A549 (cell line): ENCODE data around the gene DCAF8. TPM values are rescaled to one million over a fixed set of nuclear protein-coding genes. Genes with fewer than 3 reads are reported as not detected.

Experiments used
- ATAC-seq, 2 experiments: fragments of 200-7000 bp in 1 of 2; fragments of >200 bp in 1 of 2; cut with Nextera tagmentation in 1 of 2; cut with Tn5 transposase in 1 of 2; 3 replicates each; pipeline versions ENCODE4 v1.8.0 to v1.9.1; 2018 to 2020; ENCODE audit warnings: mild to moderate bottlenecking in 1 of 2, moderate library complexity in 1 of 2
- CTCF ChIA-PET: fragments of 300-600 bp; sonication (Branson Sonifier 250); formaldehyde crosslinking; extraction: SDS; loops from one replicate; lab custom pipeline; 2021; ENCODE audit warnings: antibody characterized with exemption, inconsistent platforms; lab: Yijun Ruan, JAX
- POLR2A ChIA-PET: fragments of 350-600 bp; formaldehyde crosslinking; extraction: SDS; loops from one replicate; lab custom pipeline; 2021; ENCODE audit warnings: antibody characterized with exemption, inconsistent platforms; lab: Yijun Ruan, JAX
- DNase-seq, 2 experiments: peaks; one replicate each; pipeline versions ENCODE4 v3.0.0 to v3.0.0-alpha.2; 2011 to 2016; ENCODE audit warnings: low read depth in 1 of 2, low spot score in 1 of 2
- FAIRE-seq: peaks from 2 replicates; lab custom pipeline; 2011; peaks lifted over from hg19 to GRCh38; lab: Jason Lieb, UNC
- H3K27ac ChIP-seq, 2 experiments: fragments of >200 bp; sonication (Bioruptor Twin); formaldehyde crosslinking; 3 replicates each; pipeline ENCODE4 v1.5.1; 2016 to 2017
- H3K4me1 ChIP-seq: fragments of >200 bp; sonication (Bioruptor Twin); formaldehyde crosslinking; 3 replicates; pipeline ENCODE4 v1.6.1; 2016
- H3K4me2 ChIP-seq: fragments of >200 bp; sonication (Bioruptor Twin); formaldehyde crosslinking; 3 replicates; pipeline ENCODE4 v1.6.1; 2016
- H3K4me3 ChIP-seq: fragments of >200 bp; sonication (Bioruptor Twin); formaldehyde crosslinking; 3 replicates; pipeline ENCODE4 v1.5.1; 2016
- H3K9me3 ChIP-seq: fragments of >200 bp; sonication (Bioruptor Twin); formaldehyde crosslinking; 3 replicates; pipeline ENCODE4 v1.6.1; 2016
- BHLHE40 ChIP-seq: IDR thresholded peaks from 2 replicates; pipeline ENCODE4 v1.6.1; 2012; ENCODE audit warnings: low read depth, low read length, inconsistent platforms
- CBX2 ChIP-seq: fragments of 200-600 bp; sonication (generic); IDR thresholded peaks from 2 replicates; pipeline ENCODE4 v1.6.1; 2016; ENCODE audit warnings: low read depth, mild to moderate bottlenecking, borderline replicate concordance
- CBX8 ChIP-seq: fragments of 200-600 bp; sonication (generic); IDR thresholded peaks from 2 replicates; pipeline ENCODE4 v1.6.1; 2016
- CHD2 ChIP-seq: fragments of 150-350 bp; IDR thresholded peaks from 2 replicates; pipeline ENCODE4 v1.6.1; 2014; ENCODE audit warnings: low read length; ENCODE audit not compliant: partially characterized antibody
- CHD4 ChIP-seq: fragments of 200-600 bp; sonication (generic); IDR thresholded peaks from 2 replicates; pipeline ENCODE4 v1.6.1; 2016; ENCODE audit warnings: antibody characterized with exemption, mild to moderate bottlenecking, borderline replicate concordance
- EHF ChIP-seq: fragments of 250-450 bp; sonication (Bioruptor Pico); IDR thresholded peaks from 2 replicates; pipeline ENCODE4 v1.5.0; 2020; ENCODE audit warnings: mild to moderate bottlenecking
- EHMT2 ChIP-seq: fragments of 200-600 bp; sonication (generic); IDR thresholded peaks from 2 replicates; pipeline ENCODE4 v1.6.1; 2016; ENCODE audit warnings: antibody characterized with exemption, low read depth, mild to moderate bottlenecking, moderate library complexity
- EP300 ChIP-seq, 2 experiments: fragments of >200 bp; sonication (Bioruptor Twin); formaldehyde crosslinking; IDR thresholded peaks; 2 replicates in 1 of 2; 3 replicates in 1 of 2; pipeline ENCODE4 v1.6.1; 2016 to 2017
- FOSB ChIP-seq: fragments of 250-450 bp; sonication (Bioruptor Pico); IDR thresholded peaks from 2 replicates; pipeline ENCODE4 v1.5.0; 2020; ENCODE audit warnings: mild to moderate bottlenecking, moderate library complexity
- FOSL2 ChIP-seq, 2 experiments: fragments of 450-650 bp in 1 of 2; fragments of >200 bp in 1 of 2; sonication (Bioruptor Twin) in 1 of 2; formaldehyde crosslinking; IDR thresholded peaks; 2 replicates each; pipeline versions ENCODE4 v1.5.0 to v1.6.1; 2016 to 2020; ENCODE audit warnings: mild to moderate bottlenecking in 1 of 2, moderate library complexity in 1 of 2
- HOXA7 ChIP-seq: fragments of 250-450 bp; sonication (Bioruptor Pico); IDR thresholded peaks from 2 replicates; pipeline ENCODE4 v1.5.0; 2020; ENCODE audit warnings: mild to moderate bottlenecking, moderate library complexity
- MAFK ChIP-seq: fragments of 450-650 bp; IDR thresholded peaks from 2 replicates; pipeline ENCODE4 v1.6.1; 2014; ENCODE audit not compliant: partially characterized antibody
- MYC ChIP-seq: IDR thresholded peaks from 2 replicates; pipeline ENCODE4 v1.6.1; 2012; ENCODE audit warnings: mild to moderate bottlenecking, inconsistent platforms, low read length, improper control_type of control experiment, borderline replicate concordance
- NR3C1 ChIP-seq: fragments of >200 bp; sonication (Bioruptor Twin); formaldehyde crosslinking; IDR thresholded peaks from 3 replicates; pipeline ENCODE4 v1.6.1; 2017
- PHF8 ChIP-seq: fragments of 200-600 bp; sonication (generic); IDR thresholded peaks from 2 replicates; pipeline ENCODE4 v1.6.1; 2016; ENCODE audit warnings: low read depth, mild to moderate bottlenecking, antibody characterized with exemption, moderate library complexity, borderline replicate concordance
- POLR2AphosphoS2 ChIP-seq: conservative IDR thresholded peaks from 2 replicates; pipeline ENCODE4 v1.6.1; 2012; ENCODE audit warnings: low read length, improper control_type of control experiment, inconsistent platforms
- RAD21 ChIP-seq, 2 experiments: fragments of >200 bp in 1 of 2; sonication (Bioruptor Twin) in 1 of 2; formaldehyde crosslinking in 1 of 2; IDR thresholded peaks in 1 of 2; conservative IDR thresholded peaks in 1 of 2; 2 replicates in 1 of 2; 3 replicates in 1 of 2; pipeline ENCODE4 v1.6.1; 2012 to 2018; ENCODE audit warnings: inconsistent platforms in 1 of 2
- RFX5 ChIP-seq: fragments of 450-650 bp; IDR thresholded peaks from 2 replicates; pipeline ENCODE4 v1.7.1; 2014; ENCODE audit warnings: antibody characterized with exemption, mild to moderate bottlenecking, moderate library complexity
- RNF2 ChIP-seq: fragments of 200-600 bp; sonication (generic); IDR thresholded peaks from 2 replicates; pipeline ENCODE4 v1.6.1; 2016; ENCODE audit warnings: low read depth, mild to moderate bottlenecking, antibody characterized with exemption, moderate library complexity, borderline replicate concordance
- SMC3 ChIP-seq: fragments of >200 bp; sonication (Bioruptor Twin); formaldehyde crosslinking; IDR thresholded peaks from 3 replicates; pipeline ENCODE4 v1.6.1; 2018; ENCODE audit warnings: inconsistent platforms
- TFCP2L1 ChIP-seq: fragments of 250-450 bp; sonication (Bioruptor Pico); IDR thresholded peaks from 2 replicates; pipeline ENCODE4 v1.5.0; 2021; ENCODE audit warnings: mild to moderate bottlenecking
- ZC3H11A ChIP-seq: fragments of 450-650 bp; IDR thresholded peaks from 2 replicates; pipeline ENCODE4 v1.6.1; 2014; ENCODE audit warnings: antibody characterized with exemption, mild to moderate bottlenecking
- ZFP36 ChIP-seq: fragments of 450-650 bp; IDR thresholded peaks from 2 replicates; pipeline ENCODE4 v1.6.1; 2014; ENCODE audit warnings: borderline replicate concordance; ENCODE audit not compliant: partially characterized antibody
- WGBS: methylation state at CpG from one replicate; pipeline ENCODE4 v1.1.6; 2017; ENCODE audit errors: missing lambda C conversion rate; 5-methylcytosine and 5-hydroxymethylcytosine counted together
- polyA plus RNA-seq, 4 experiments: library from polyadenylated mRNA; depleted of rRNA in 3 of 4; stranded (reverse); fragments of >200 nt; fragmentation: RNase III in 1 of 4; extraction: RNeasy Plus Mini Kit Qiagen cat#74134 plus additional on column Dnase treatment in 1 of 4; gene quantifications; 2 replicates in 3 of 4; 3 replicates in 1 of 4; pipeline ENCODE4 v1.2.3, GENCODE V29; 2011 to 2017
- TF ChIP-seq, protein P1 (sequence below): IDR thresholded peaks from 2 replicates; pipeline ENCODE4 v1.6.1; 2012
- TF ChIP-seq, protein P2 (sequence below): fragments of >200 bp; sonication (Bioruptor Twin); formaldehyde crosslinking; IDR thresholded peaks from 3 replicates; pipeline ENCODE4 v1.5.1; 2016
- TF ChIP-seq, protein P3 (sequence below): fragments of 250-450 bp; sonication (Bioruptor Pico); IDR thresholded peaks from 2 replicates; pipeline ENCODE4 v1.5.0; 2021; ENCODE audit warnings: mild to moderate bottlenecking, moderate library complexity, borderline replicate concordance
- TF ChIP-seq, protein P4 (sequence below): IDR thresholded peaks from 2 replicates; pipeline ENCODE4 v1.6.1; 2012; ENCODE audit warnings: low read depth, borderline replicate concordance

The DCAF8 gene
- polyA plus RNA-seq, 2 of the 4 experiments (the other 2 are of a cell fraction) = 69.8 to 113 TPM

DNA sequence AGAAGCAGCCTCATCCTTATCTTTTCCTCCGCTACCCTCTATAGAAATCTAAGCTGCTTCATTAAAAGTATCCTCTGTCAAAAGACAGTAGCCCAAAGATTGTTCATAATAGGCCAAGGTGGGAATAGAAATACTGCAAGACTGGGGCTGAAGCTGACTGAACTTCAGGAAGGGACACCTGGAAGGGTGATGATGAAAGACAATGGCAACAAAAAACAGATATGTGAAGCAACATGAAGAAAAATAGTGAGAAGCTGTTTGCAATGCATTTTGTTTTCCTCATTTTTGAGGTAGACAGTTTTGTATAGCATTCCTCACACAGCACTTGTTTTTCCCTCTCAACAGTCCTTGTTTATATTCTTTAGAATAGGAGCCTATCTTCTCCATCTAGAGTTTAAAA is 16.9 kb downstream of the DCAF8 start:
- no peak for ATAC-seq
- no peak for TF ChIP-seq RNF2
- TF ChIP-seq ZFP36 = no peak
- no peak for TF ChIP-seq TFCP2L1
- no peak for TF ChIP-seq POLR2AphosphoS2
- no peak for TF ChIP-seq CHD4
- TF ChIP-seq NR3C1 = no peak
- no peak for TF ChIP-seq BHLHE40
- no peak for TF ChIP-seq RAD21 (conservative IDR thresholded peaks at IDR 0.05 in 1 of 2, IDR thresholded peaks at IDR 0.05 in 1 of 2)
- no peak for TF ChIP-seq FOSL2 (IDR thresholded peaks at IDR 0.05)
- TF ChIP-seq FOSL2 (CRISPR knock-in tag; IDR thresholded peaks at IDR 0.05) = no peak
- TF ChIP-seq, all 56 proteins: peak for 0
- DNase-seq (no peak), FAIRE-seq (no peak)
- Histone ChIP-seq H3K27ac (no peak overlapping the region), H3K4me1 (peaks cover 16% of the 10 kb centered on the region), H3K4me2 (no peak overlapping the region), H3K9me3 (no peaks in the 10 kb centered on the region), H3K4me3 (no peak overlapping the region)
- ChIA-PET POLR2A (interaction anchor here (1.5 kb wide), 1 partner anchor 17 kb away, joined by 4 read pairs; the partner anchor contains the start of gene DCAF8), CTCF (interaction anchor here (1.3 to 4.2 kb wide), 9 partner anchors 9 to 160 kb away, joined by 3 to 26 read pairs (median 5); partner anchors contain the start of gene CASQ1)
- 92% methylated on average over 1 of the region's 1 CpG for WGBS

DNA sequence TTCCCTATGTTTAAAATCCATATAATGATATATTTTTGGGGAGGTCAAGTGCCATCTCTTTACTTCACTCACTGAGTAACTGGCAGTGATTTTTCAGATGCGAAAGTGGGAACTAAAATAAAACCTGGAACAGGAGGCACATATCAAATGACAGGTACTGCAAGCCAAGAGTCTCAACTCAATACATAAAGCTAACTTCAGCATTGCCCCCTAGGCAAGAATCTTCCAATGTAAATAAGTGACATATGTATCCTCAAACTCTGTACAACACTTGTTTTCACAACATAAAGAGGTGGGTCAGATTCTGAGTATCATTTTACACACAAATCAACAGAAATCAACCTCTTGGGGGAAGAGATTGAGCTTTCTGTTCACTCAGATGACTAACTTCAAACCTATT is 18.1 kb downstream of the DCAF8 start:
- DNase-seq (no peak), ATAC-seq (no peak), FAIRE-seq (no peak)
- TF ChIP-seq, protein P1, sequence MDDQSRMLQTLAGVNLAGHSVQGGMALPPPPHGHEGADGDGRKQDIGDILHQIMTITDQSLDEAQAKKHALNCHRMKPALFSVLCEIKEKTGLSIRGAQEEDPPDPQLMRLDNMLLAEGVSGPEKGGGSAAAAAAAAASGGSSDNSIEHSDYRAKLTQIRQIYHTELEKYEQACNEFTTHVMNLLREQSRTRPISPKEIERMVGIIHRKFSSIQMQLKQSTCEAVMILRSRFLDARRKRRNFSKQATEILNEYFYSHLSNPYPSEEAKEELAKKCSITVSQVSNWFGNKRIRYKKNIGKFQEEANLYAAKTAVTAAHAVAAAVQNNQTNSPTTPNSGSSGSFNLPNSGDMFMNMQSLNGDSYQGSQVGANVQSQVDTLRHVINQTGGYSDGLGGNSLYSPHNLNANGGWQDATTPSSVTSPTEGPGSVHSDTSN = no peak
- no peak for TF ChIP-seq CHD4
- TF ChIP-seq POLR2AphosphoS2 = no peak
- H3K4me1 ChIP-seq = peaks cover 16% of the 10 kb centered on the region
- no peak overlapping the region for H3K27ac ChIP-seq
- CTCF ChIA-PET = interaction anchor here (0.7 to 5.7 kb wide), 11 partner anchors 8 to 1505 kb away, joined by 3 to 60 read pairs (median 11); partner anchors contain the start of genes CASQ1 and DUSP12
- H3K9me3 ChIP-seq = no peaks in the 10 kb centered on the region
- no peak overlapping the region for H3K4me3 ChIP-seq
- no peak overlapping the region for H3K4me2 ChIP-seq
- POLR2A ChIA-PET = interaction anchor here (1.5 kb wide), 1 partner anchor 18 kb away, joined by 4 read pairs; the partner anchor contains the start of gene DCAF8
- 81% methylated on average over 1 of the region's 1 CpG for WGBS

DNA sequence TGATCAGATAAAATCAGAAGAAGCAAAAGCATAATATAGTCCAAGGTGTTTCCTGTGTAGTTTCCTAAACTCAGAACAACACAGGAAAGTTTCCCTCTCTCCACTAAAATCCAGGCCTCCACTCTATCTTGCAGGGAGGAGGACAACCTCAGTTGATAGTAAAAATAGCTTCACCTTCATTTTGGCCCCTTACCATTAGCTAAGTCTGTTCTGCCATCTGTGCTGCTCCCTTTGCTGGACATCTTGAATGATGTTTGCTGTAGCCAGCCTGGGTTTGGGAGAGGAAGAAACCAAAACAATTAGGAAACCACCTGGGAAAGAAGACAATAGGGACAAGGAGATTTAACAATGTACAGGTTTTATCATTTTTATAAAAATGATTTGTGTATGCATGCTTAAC is 18.6 kb downstream of the DCAF8 start:
- ChIA-PET POLR2A (no interaction called here), CTCF (interaction anchor here (0.7 to 5.7 kb wide), 12 partner anchors 8 to 1506 kb away, joined by 3 to 60 read pairs (median 7); partner anchors contain the start of genes CASQ1 and DUSP12)
- no peak for TF ChIP-seq PHF8
- TF ChIP-seq, protein P2, sequence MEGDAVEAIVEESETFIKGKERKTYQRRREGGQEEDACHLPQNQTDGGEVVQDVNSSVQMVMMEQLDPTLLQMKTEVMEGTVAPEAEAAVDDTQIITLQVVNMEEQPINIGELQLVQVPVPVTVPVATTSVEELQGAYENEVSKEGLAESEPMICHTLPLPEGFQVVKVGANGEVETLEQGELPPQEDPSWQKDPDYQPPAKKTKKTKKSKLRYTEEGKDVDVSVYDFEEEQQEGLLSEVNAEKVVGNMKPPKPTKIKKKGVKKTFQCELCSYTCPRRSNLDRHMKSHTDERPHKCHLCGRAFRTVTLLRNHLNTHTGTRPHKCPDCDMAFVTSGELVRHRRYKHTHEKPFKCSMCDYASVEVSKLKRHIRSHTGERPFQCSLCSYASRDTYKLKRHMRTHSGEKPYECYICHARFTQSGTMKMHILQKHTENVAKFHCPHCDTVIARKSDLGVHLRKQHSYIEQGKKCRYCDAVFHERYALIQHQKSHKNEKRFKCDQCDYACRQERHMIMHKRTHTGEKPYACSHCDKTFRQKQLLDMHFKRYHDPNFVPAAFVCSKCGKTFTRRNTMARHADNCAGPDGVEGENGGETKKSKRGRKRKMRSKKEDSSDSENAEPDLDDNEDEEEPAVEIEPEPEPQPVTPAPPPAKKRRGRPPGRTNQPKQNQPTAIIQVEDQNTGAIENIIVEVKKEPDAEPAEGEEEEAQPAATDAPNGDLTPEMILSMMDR = no peak
- no peak for TF ChIP-seq ZC3H11A
- no peak for TF ChIP-seq CHD2
- no peak for TF ChIP-seq MYC
- TF ChIP-seq CBX2 = no peak
- no peak for TF ChIP-seq EHMT2
- no peak for TF ChIP-seq EP300 (IDR thresholded peaks at IDR 0.05)
- no peak for TF ChIP-seq RFX5
- TF ChIP-seq FOSB (CRISPR knock-in tag) = no peak
- TF ChIP-seq MAFK = no peak
- no peak for TF ChIP-seq SMC3
- TF ChIP-seq, protein P3, sequence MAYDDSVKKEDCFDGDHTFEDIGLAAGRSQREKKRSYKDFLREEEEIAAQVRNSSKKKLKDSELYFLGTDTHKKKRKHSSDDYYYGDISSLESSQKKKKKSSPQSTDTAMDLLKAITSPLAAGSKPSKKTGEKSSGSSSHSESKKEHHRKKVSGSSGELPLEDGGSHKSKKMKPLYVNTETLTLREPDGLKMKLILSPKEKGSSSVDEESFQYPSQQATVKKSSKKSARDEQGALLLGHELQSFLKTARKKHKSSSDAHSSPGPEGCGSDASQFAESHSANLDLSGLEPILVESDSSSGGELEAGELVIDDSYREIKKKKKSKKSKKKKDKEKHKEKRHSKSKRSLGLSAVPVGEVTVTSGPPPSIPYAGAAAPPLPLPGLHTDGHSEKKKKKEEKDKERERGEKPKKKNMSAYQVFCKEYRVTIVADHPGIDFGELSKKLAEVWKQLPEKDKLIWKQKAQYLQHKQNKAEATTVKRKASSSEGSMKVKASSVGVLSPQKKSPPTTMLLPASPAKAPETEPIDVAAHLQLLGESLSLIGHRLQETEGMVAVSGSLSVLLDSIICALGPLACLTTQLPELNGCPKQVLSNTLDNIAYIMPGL (CRISPR knock-in tag) = no peak
- TF ChIP-seq, protein P4, sequence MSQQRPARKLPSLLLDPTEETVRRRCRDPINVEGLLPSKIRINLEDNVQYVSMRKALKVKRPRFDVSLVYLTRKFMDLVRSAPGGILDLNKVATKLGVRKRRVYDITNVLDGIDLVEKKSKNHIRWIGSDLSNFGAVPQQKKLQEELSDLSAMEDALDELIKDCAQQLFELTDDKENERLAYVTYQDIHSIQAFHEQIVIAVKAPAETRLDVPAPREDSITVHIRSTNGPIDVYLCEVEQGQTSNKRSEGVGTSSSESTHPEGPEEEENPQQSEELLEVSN = no peak
- TF ChIP-seq EHF (CRISPR knock-in tag) = no peak
- TF ChIP-seq CBX8 = no peak
- no peak for TF ChIP-seq FOSL2 (IDR thresholded peaks at IDR 0.05)
- TF ChIP-seq FOSL2 (CRISPR knock-in tag; IDR thresholded peaks at IDR 0.05) = no peak
- no peak for TF ChIP-seq HOXA7 (CRISPR knock-in tag)
- FAIRE-seq = no peak
- H3K27ac ChIP-seq = no peak overlapping the region
- ATAC-seq = no peak
- no peak for DNase-seq
- H3K4me3 ChIP-seq = no peak overlapping the region
- H3K4me2 ChIP-seq = no peak overlapping the region
- H3K9me3 ChIP-seq = no peaks in the 10 kb centered on the region
- H3K4me1 ChIP-seq = peaks cover 16% of the 10 kb centered on the region
